Kidney glomerular epithelial cell (primary cell): ENCODE measurements around the gene TXNDC17.
"Not testable (repeated sequence)": the region's sequence is repeated elsewhere in the genome, so short reads cannot be mapped to it uniquely, and the experiment has no call there.

Source experiments
- DNase-seq: peaks from one replicate; lab custom pipeline; 2025; lab: John Stamatoyannopoulos, UW

The TXNDC17 gene

GRCh38 chr17:6637458-6637840, 3.4 kb upstream of the TXNDC17 start:
- DNase-seq = no peak

- no peak for DNase-seq
Measured at GRCh38 chr17:6638046-6638908, 2.6 kb upstream of the TXNDC17 start.

- DNase-seq = no peak
Measured at GRCh38 chr17:6639014-6639585, 1.8 kb upstream of the TXNDC17 start.

- DNase-seq = peak; percentile 56
Measured at GRCh38 chr17:6639586-6640535, 999 bp upstream of the TXNDC17 start.

GRCh38 chr17:6641247-6641863, 495 bp downstream of the TXNDC17 start:
- DNase-seq = peak; percentile 53

- DNase-seq = no peak
Measured at GRCh38 chr17:6642592-6642991, 1.7 kb downstream of the TXNDC17 start.

- DNase-seq = no peak
Measured at GRCh38 chr17:6643451-6644125, 2.7 kb downstream of the TXNDC17 start.

- DNase-seq = no peak
Measured at GRCh38 chr17:6648181-6648580, 7.3 kb downstream of the TXNDC17 start.

- DNase-seq = peak; percentile 86
Measured at GRCh38 chr17:6651354-6651918, 10.6 kb downstream of the TXNDC17 start, which contains the start of the genes C17orf100 and MED31. Gene C17orf100 (plus strand): TSS chr17:6651762. CDS start chr17:6651914, 152 bp downstream. Gene MED31 (minus strand): TSS chr17:6651605. CDS start chr17:6651528, 77 bp downstream.

GRCh38 chr17:6651919-6652452, 11.1 kb downstream of the TXNDC17 start:
- no peak for DNase-seq

GRCh38 chr17:6654841-6655731, 14.2 kb downstream of the TXNDC17 start:
- no peak for DNase-seq

GRCh38 chr17:6655732-6656361, 15.0 kb downstream of the TXNDC17 start:
- not testable (repeated sequence) for DNase-seq

GRCh38 chr17:6656797-6657632, 16.2 kb downstream of the TXNDC17 start:
- not testable (repeated sequence) for DNase-seq

- DNase-seq = no peak
Measured at GRCh38 chr17:6657633-6658287, 16.9 kb downstream of the TXNDC17 start.

GRCh38 chr17:6658411-6658810, 17.6 kb downstream of the TXNDC17 start:
- not testable (repeated sequence) for DNase-seq

GRCh38 chr17:6660101-6660500, 19.2 kb downstream of the TXNDC17 start:
- DNase-seq = no peak

GRCh38 chr17:6660805-6661463, 20.1 kb downstream of the TXNDC17 start:
- no peak for DNase-seq
